HS-27A (cell line): Measurements from ENCODE around the gene FCHO2.
A peak's percentile ranks its signal among the peaks of the same experiment; 100 is the strongest.

ENCODE experiments used
- DNase-seq: peaks from one replicate; pipeline ENCODE4 v3.0.0-alpha.2; 2012; ENCODE audit warnings: low read depth, missing footprints

FCHO2 gene

GRCh38 chr5:73028991-73029595 is 73.3 kb downstream of the FCHO2 start:
- DNase-seq: no peak

GRCh38 chr5:73030531-73030930 is 74.7 kb downstream of the FCHO2 start:
- DNase-seq: no peak

- DNase-seq: peak; percentile 52
These were observed 75.2 kb downstream of the FCHO2 start for GRCh38 chr5:73030995-73031394.

- DNase-seq: peak; percentile 75
These were observed 76.0 kb downstream of the FCHO2 start for GRCh38 chr5:73031839-73032238.

GRCh38 chr5:73032635-73033034 is 76.8 kb downstream of the FCHO2 start:
- no peak for DNase-seq

- DNase-seq: no peak
These were observed 81.7 kb downstream of the FCHO2 start for GRCh38 chr5:73037545-73037944.

GRCh38 chr5:73039082-73039481 is 83.2 kb downstream of the FCHO2 start:
- no peak for DNase-seq

- DNase-seq: no peak
These were observed 87.2 kb downstream of the FCHO2 start for GRCh38 chr5:73042993-73043392.

- no peak for DNase-seq
These were observed 88.7 kb downstream of the FCHO2 start for GRCh38 chr5:73044546-73044945.

- no peak for DNase-seq
These were observed 89.8 kb downstream of the FCHO2 start for GRCh38 chr5:73045623-73046022.

GRCh38 chr5:73061593-73061992 is 105.8 kb downstream of the FCHO2 start:
- DNase-seq: no peak

GRCh38 chr5:73066466-73066865 is 110.6 kb downstream of the FCHO2 start:
- peak; percentile 3 for DNase-seq

- DNase-seq: no peak
These were observed 111.4 kb downstream of the FCHO2 start for GRCh38 chr5:73067213-73067612.

- DNase-seq: no peak
These were observed 125.3 kb downstream of the FCHO2 start for GRCh38 chr5:73081093-73081492.

GRCh38 chr5:73088026-73088425 is 132.2 kb downstream of the FCHO2 start:
- no peak for DNase-seq

GRCh38 chr5:73093943-73094342 is 138.1 kb downstream of the FCHO2 start:
- DNase-seq: peak; percentile 43

GRCh38 chr5:73094415-73094814 is 138.6 kb downstream of the FCHO2 start:
- DNase-seq: no peak

- DNase-seq: no peak
These were observed 139.9 kb downstream of the FCHO2 start for GRCh38 chr5:73095564-73096238.

- no peak for DNase-seq
These were observed 140.4 kb downstream of the FCHO2 start for GRCh38 chr5:73096239-73096575.

GRCh38 chr5:73097740-73098139 is 141.9 kb downstream of the FCHO2 start:
- no peak for DNase-seq

GRCh38 chr5:73100109-73100508 is 144.3 kb downstream of the FCHO2 start:
- no peak for DNase-seq

GRCh38 chr5:73103870-73104299 is 148.0 kb downstream of the FCHO2 start:
- DNase-seq: no peak

- DNase-seq: no peak
These were observed 148.5 kb downstream of the FCHO2 start for GRCh38 chr5:73104326-73104725.

- no peak for DNase-seq
These were observed 150.5 kb downstream of the FCHO2 start for GRCh38 chr5:73106335-73106734.
